ENCODE results near the gene SKP1. TPM values are rescaled to one million over a fixed set of nuclear protein-coding genes. Genes with fewer than 3 reads are reported as not detected.
A peak's percentile ranks its signal among the peaks of the same experiment; 100 is the strongest.

Gene SKP1
- total RNA-seq, 1 donor from 2014 or later = 399 TPM

- peaks cover 12% of the 10 kb centered on the region for H3K36me3 Mint-ChIP-seq (ENCODE audit: low read depth, unreplicated experiment)
- H3K4me3 Mint-ChIP-seq (ENCODE audit: unreplicated experiment) = peak overlapping the region; percentile 35
- TF ChIP-seq EZH2 (IDR thresholded peaks at IDR 0.05; ENCODE audit: insufficient read depth, low read length) = no peak
- no peaks in the 10 kb centered on the region for H3K9me3 Mint-ChIP-seq (ENCODE audit: unreplicated experiment)
- H3K79me2 ChIP-seq (ENCODE audit: insufficient read depth, low read length) = peaks cover 59% of the 10 kb centered on the region
- no peaks in the 10 kb centered on the region for H3K27me3 Mint-ChIP-seq (ENCODE audit: low read depth, unreplicated experiment)
- H3K27ac ChIP-seq (ENCODE audit: low read depth, low read length) = no peak overlapping the region
- no peaks in the 10 kb centered on the region for H3K27me3 ChIP-seq (ENCODE audit: insufficient read depth, low read length)
- DNase-seq (ENCODE audit: low read depth) (no peak), FAIRE-seq (no peak)
- peaks cover 8% of the 10 kb centered on the region for H3K36me3 ChIP-seq (ENCODE audit: insufficient read depth, low read length)
- H3K4me2 ChIP-seq (ENCODE audit: low read length) = no peak overlapping the region
- H3K4me1 ChIP-seq (ENCODE audit: insufficient read depth, low read length) = peaks cover 27% of the 10 kb centered on the region
- H3K4me3 ChIP-seq (ENCODE audit: insufficient read depth, low read depth, low read length) = no peak overlapping the region
- H2AFZ ChIP-seq (ENCODE audit: low read depth, low read length) = no peak overlapping the region
- H3K27ac Mint-ChIP-seq (ENCODE audit: unreplicated experiment) = no peak overlapping the region
- H3K9me3 ChIP-seq (ENCODE audit: insufficient read depth, low read depth, low read length) = no peaks in the 10 kb centered on the region
- H3K9ac ChIP-seq (ENCODE audit: low read length) = no peak overlapping the region
- H4K20me1 ChIP-seq (ENCODE audit: insufficient read depth, low read length) = peaks cover 71% of the 10 kb centered on the region
- peaks cover 5% of the 10 kb centered on the region for H3K4me1 Mint-ChIP-seq (ENCODE audit: low read depth, unreplicated experiment)
These were observed 46.4 kb downstream of the SKP1 start for GRCh38 chr5:134130239-134130945.

- H3K4me1 Mint-ChIP-seq (ENCODE audit: low read depth, unreplicated experiment) = peaks cover 6% of the 10 kb centered on the region
- Histone ChIP-seq H3K27me3 (ENCODE audit: insufficient read depth, low read length) (no peaks in the 10 kb centered on the region), H3K79me2 (ENCODE audit: insufficient read depth, low read length) (peaks cover 59% of the 10 kb centered on the region), H4K20me1 (ENCODE audit: insufficient read depth, low read length) (peaks cover 65% of the 10 kb centered on the region), H3K27ac (ENCODE audit: low read depth, low read length) (no peak overlapping the region), H3K9ac (ENCODE audit: low read length) (no peak overlapping the region), H3K4me1 (ENCODE audit: insufficient read depth, low read length) (peaks cover 34% of the 10 kb centered on the region), H3K4me3 (ENCODE audit: insufficient read depth, low read depth, low read length) (no peak overlapping the region), H3K4me2 (ENCODE audit: low read length) (no peak overlapping the region), H3K9me3 (ENCODE audit: insufficient read depth, low read depth, low read length) (no peaks in the 10 kb centered on the region), H2AFZ (ENCODE audit: low read depth, low read length) (no peak overlapping the region), H3K36me3 (ENCODE audit: insufficient read depth, low read length) (peaks cover 2% of the 10 kb centered on the region)
- H3K36me3 Mint-ChIP-seq (ENCODE audit: low read depth, unreplicated experiment) = peaks cover 9% of the 10 kb centered on the region
- H3K27me3 Mint-ChIP-seq (ENCODE audit: low read depth, unreplicated experiment) = no peaks in the 10 kb centered on the region
- no peaks in the 10 kb centered on the region for H3K9me3 Mint-ChIP-seq (ENCODE audit: unreplicated experiment)
- DNase-seq (ENCODE audit: low read depth) = no peak
- no peak overlapping the region for H3K4me3 Mint-ChIP-seq (ENCODE audit: unreplicated experiment)
- H3K27ac Mint-ChIP-seq (ENCODE audit: unreplicated experiment) = no peak overlapping the region
- no peak for FAIRE-seq
- TF ChIP-seq CTCF (IDR thresholded peaks at IDR 0.05; ENCODE audit: insufficient read depth, low read depth, low read length) (no peak), EZH2 (IDR thresholded peaks at IDR 0.05; ENCODE audit: insufficient read depth, low read length) (no peak)
These were observed 47.1 kb downstream of the SKP1 start for GRCh38 chr5:134129411-134130238.

GRCh38 chr5:134128648-134128995, 48.1 kb downstream of the SKP1 start:
- Histone ChIP-seq H3K9me3 (ENCODE audit: insufficient read depth, low read depth, low read length) (no peaks in the 10 kb centered on the region), H3K27ac (ENCODE audit: low read depth, low read length) (no peak overlapping the region), H3K79me2 (ENCODE audit: insufficient read depth, low read length) (peaks cover 54% of the 10 kb centered on the region), H3K27me3 (ENCODE audit: insufficient read depth, low read length) (no peaks in the 10 kb centered on the region), H3K4me2 (ENCODE audit: low read length) (no peak overlapping the region), H3K9ac (ENCODE audit: low read length) (no peak overlapping the region), H2AFZ (ENCODE audit: low read depth, low read length) (no peak overlapping the region), H3K4me1 (ENCODE audit: insufficient read depth, low read length) (peaks cover 44% of the 10 kb centered on the region), H3K36me3 (ENCODE audit: insufficient read depth, low read length) (no peaks in the 10 kb centered on the region), H3K4me3 (ENCODE audit: insufficient read depth, low read depth, low read length) (no peak overlapping the region), H4K20me1 (ENCODE audit: insufficient read depth, low read length) (peaks cover 55% of the 10 kb centered on the region)
- no peaks in the 10 kb centered on the region for H3K27me3 Mint-ChIP-seq (ENCODE audit: low read depth, unreplicated experiment)
- no peak overlapping the region for H3K4me3 Mint-ChIP-seq (ENCODE audit: unreplicated experiment)
- FAIRE-seq = no peak
- H3K36me3 Mint-ChIP-seq (ENCODE audit: low read depth, unreplicated experiment) = peaks cover 8% of the 10 kb centered on the region
- no peaks in the 10 kb centered on the region for H3K9me3 Mint-ChIP-seq (ENCODE audit: unreplicated experiment)
- TF ChIP-seq EZH2 (IDR thresholded peaks at IDR 0.05; ENCODE audit: insufficient read depth, low read length) (no peak), CTCF (IDR thresholded peaks at IDR 0.05; ENCODE audit: insufficient read depth, low read depth, low read length) (no peak)
- peaks cover 6% of the 10 kb centered on the region for H3K4me1 Mint-ChIP-seq (ENCODE audit: low read depth, unreplicated experiment)
- H3K27ac Mint-ChIP-seq (ENCODE audit: unreplicated experiment) = no peak overlapping the region
- DNase-seq (ENCODE audit: low read depth) = no peak
